SU-DHL-6 (cell line): ENCODE measurements around the gene NRP2.

Experiments
- H2AFZ ChIP-seq: fragments of 200-600 bp; sonication (generic); 2 replicates; pipeline ENCODE4 v1.6.1; 2014; ENCODE audit warnings: low read depth, mild to moderate bottlenecking, moderate library complexity, mixed read lengths, antibody characterized with exemption, low read length; ENCODE audit not compliant: severe bottlenecking
- H3F3A ChIP-seq: fragments of 200-600 bp; shearing (Covaris generic); 2 replicates; pipeline ENCODE4 v1.6.0; 2016; ENCODE audit warnings: antibody characterized with exemption, mild to moderate bottlenecking; ENCODE audit not compliant: insufficient read depth
- H3K27ac ChIP-seq: fragments of 200-600 bp; sonication (generic); 2 replicates; pipeline ENCODE4 v1.5.1; 2016; ENCODE audit warnings: low read depth, mild to moderate bottlenecking, low read length, moderate library complexity, mixed read lengths
- H3K27me3 ChIP-seq: fragments of 200-600 bp; sonication (generic), shearing (Covaris generic); 2 replicates; pipeline ENCODE4 v1.6.0; 2014; ENCODE audit warnings: mild to moderate bottlenecking, low read length
- H3K36me3 ChIP-seq: fragments of 200-600 bp; sonication (generic); 2 replicates; pipeline ENCODE4 v1.6.1; 2014; ENCODE audit warnings: mild to moderate bottlenecking, low read length, mixed read lengths
- H3K4me2 ChIP-seq: fragments of 300-600, 200-600 bp; shearing (Covaris generic), sonication (generic); 2 replicates; pipeline ENCODE4 v1.6.0; 2014; ENCODE audit warnings: low read length, low read depth, mild to moderate bottlenecking; ENCODE audit not compliant: poor library complexity, severe bottlenecking
- H3K4me3 ChIP-seq: fragments of 200-600 bp; sonication (generic); 2 replicates; pipeline ENCODE4 v1.5.1; 2014; ENCODE audit warnings: antibody characterized with exemption, low read length, mild to moderate bottlenecking, mixed read lengths; ENCODE audit not compliant: insufficient read depth, poor library complexity, severe bottlenecking
- H3K79me2 ChIP-seq: fragments of 200-600 bp; sonication (generic); 2 replicates; pipeline ENCODE4 v1.6.1; 2014; ENCODE audit warnings: mild to moderate bottlenecking, low read length, moderate library complexity; ENCODE audit not compliant: insufficient read depth
- H3K9ac ChIP-seq: fragments of 200-600 bp; sonication (generic); 2 replicates; pipeline ENCODE4 v1.7.0; 2014; ENCODE audit warnings: mild to moderate bottlenecking, low read length
- H3K9me2 ChIP-seq: fragments of 200-600 bp; sonication (generic); replicated peaks from 2 replicates; pipeline ENCODE4 v1.6.1; 2014; ENCODE audit warnings: low read length; ENCODE audit not compliant: insufficient read depth
- H3K9me3 ChIP-seq: fragments of 200-600 bp; sonication (generic); 2 replicates; pipeline ENCODE4 v1.6.1; 2014; ENCODE audit warnings: low read length, mixed read lengths; ENCODE audit not compliant: insufficient read depth
- H4K20me1 ChIP-seq: fragments of 200-600 bp; sonication (generic); 2 replicates; pipeline ENCODE4 v1.6.1; 2014; ENCODE audit warnings: low read depth, mild to moderate bottlenecking, antibody characterized with exemption, low read length, moderate library complexity, mixed read lengths
- EZH2phosphoT487 ChIP-seq: fragments of 200-600 bp; sonication (generic), shearing (Covaris generic); conservative IDR thresholded peaks from 2 replicates; pipeline ENCODE4 v1.6.1; 2018; ENCODE audit warnings: mild to moderate bottlenecking, antibody characterized with exemption, low read length, moderate library complexity, mixed read lengths
- TF ChIP-seq, protein P1 (sequence below): fragments of 200-600 bp; sonication (generic); IDR thresholded peaks from one replicate; pipeline ENCODE4 v1.5.1; 2017; ENCODE audit warnings: antibody characterized with exemption, mild to moderate bottlenecking, low read length, moderate library complexity; ENCODE audit not compliant: insufficient read depth, poor library complexity, severe bottlenecking

The NRP2 gene

GRCh38 chr2:205734436-205735037 lies 52.2 kb downstream of the NRP2 start:
- Histone ChIP-seq H3K4me2 (no peak overlapping the region), H3K79me2 (no peaks in the 10 kb centered on the region), H2AFZ (no peak overlapping the region), H3K9me3 (no peaks in the 10 kb centered on the region), H3K9ac (no peak overlapping the region), H3K36me3 (no peaks in the 10 kb centered on the region), H3K27ac (no peak overlapping the region), H3K9me2 (no peaks in the 10 kb centered on the region), H3K27me3 (no peaks in the 10 kb centered on the region), H3K4me3 (no peak overlapping the region), H4K20me1 (no peaks in the 10 kb centered on the region), H3F3A (no peaks in the 10 kb centered on the region)
- TF ChIP-seq, protein P1, sequence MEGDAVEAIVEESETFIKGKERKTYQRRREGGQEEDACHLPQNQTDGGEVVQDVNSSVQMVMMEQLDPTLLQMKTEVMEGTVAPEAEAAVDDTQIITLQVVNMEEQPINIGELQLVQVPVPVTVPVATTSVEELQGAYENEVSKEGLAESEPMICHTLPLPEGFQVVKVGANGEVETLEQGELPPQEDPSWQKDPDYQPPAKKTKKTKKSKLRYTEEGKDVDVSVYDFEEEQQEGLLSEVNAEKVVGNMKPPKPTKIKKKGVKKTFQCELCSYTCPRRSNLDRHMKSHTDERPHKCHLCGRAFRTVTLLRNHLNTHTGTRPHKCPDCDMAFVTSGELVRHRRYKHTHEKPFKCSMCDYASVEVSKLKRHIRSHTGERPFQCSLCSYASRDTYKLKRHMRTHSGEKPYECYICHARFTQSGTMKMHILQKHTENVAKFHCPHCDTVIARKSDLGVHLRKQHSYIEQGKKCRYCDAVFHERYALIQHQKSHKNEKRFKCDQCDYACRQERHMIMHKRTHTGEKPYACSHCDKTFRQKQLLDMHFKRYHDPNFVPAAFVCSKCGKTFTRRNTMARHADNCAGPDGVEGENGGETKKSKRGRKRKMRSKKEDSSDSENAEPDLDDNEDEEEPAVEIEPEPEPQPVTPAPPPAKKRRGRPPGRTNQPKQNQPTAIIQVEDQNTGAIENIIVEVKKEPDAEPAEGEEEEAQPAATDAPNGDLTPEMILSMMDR = no peak
- no peak for TF ChIP-seq EZH2phosphoT487

- Histone ChIP-seq H3K9me2 (no peaks in the 10 kb centered on the region), H3K36me3 (no peaks in the 10 kb centered on the region), H3K4me2 (no peak overlapping the region), H3K9me3 (no peaks in the 10 kb centered on the region), H3K27ac (no peak overlapping the region), H3K27me3 (no peaks in the 10 kb centered on the region), H3K9ac (no peak overlapping the region), H3K4me3 (no peak overlapping the region), H4K20me1 (no peaks in the 10 kb centered on the region), H3F3A (no peaks in the 10 kb centered on the region), H2AFZ (no peak overlapping the region), H3K79me2 (no peaks in the 10 kb centered on the region)
- TF ChIP-seq EZH2phosphoT487 = no peak
- TF ChIP-seq, protein P1 = no peak
These were observed 56.0 kb downstream of the NRP2 start for GRCh38 chr2:205738117-205738968.

- no peak for TF ChIP-seq EZH2phosphoT487
- TF ChIP-seq, protein P1 = no peak
- Histone ChIP-seq H3K36me3 (no peaks in the 10 kb centered on the region), H3K79me2 (no peaks in the 10 kb centered on the region), H3K9me2 (no peaks in the 10 kb centered on the region), H3K4me3 (no peak overlapping the region), H3K4me2 (no peak overlapping the region), H3K27me3 (no peaks in the 10 kb centered on the region), H3F3A (no peaks in the 10 kb centered on the region), H3K27ac (no peak overlapping the region), H4K20me1 (no peaks in the 10 kb centered on the region), H3K9me3 (no peaks in the 10 kb centered on the region), H2AFZ (no peak overlapping the region), H3K9ac (no peak overlapping the region)
These were observed 57.3 kb downstream of the NRP2 start for GRCh38 chr2:205739620-205740019.
